NCI-H1092 treated with DMSO at 0.1 percent for 48 hours (cell line): ENCODE data around the gene ABHD18.

ENCODE experiments used
- DNase-seq: peaks from one replicate; lab custom pipeline; 2025; lab: John Stamatoyannopoulos, UW

ABHD18 gene

DNA sequence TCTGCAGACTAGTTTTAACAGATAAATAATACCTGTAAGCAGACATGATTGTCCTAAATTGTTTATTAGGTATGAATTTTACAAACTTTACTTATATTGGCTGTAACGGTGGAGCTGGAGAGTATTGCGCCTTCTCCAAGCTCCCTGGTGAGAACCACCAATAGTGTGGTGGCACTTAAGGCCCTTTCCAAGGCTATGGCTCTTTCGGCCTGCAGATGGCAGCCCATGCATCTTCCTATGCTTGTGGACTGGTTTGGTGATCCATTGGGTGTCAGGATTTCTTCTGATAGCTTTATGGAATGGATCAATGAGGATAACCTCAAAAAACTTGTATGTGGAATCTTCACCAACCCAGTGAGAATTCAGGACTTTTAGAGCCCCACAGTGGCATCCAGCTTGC is 103.7 kb downstream of the ABHD18 start:
- DNase-seq: no peak

DNA sequence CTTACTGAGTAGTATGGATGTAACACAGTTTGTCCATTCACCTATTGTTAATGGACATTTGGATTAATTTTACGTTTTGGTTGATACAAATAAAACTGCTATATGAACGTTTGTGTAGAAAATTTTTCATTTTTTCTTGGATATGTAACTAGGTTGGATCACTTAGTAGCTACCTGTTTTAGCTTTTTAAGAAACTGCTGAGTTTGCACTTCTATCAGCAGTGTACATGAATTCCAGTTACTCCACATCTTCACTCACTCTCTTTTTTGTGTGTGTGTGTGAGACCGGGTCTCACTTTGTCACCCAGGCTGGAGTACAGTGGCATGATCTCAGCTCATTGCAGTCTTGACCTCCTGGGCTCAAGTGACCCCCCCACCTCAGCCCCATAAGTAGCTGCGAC is 111.3 kb downstream of the ABHD18 start:
- no peak for DNase-seq
